ENCODE results near the gene BASP1.

DNA sequence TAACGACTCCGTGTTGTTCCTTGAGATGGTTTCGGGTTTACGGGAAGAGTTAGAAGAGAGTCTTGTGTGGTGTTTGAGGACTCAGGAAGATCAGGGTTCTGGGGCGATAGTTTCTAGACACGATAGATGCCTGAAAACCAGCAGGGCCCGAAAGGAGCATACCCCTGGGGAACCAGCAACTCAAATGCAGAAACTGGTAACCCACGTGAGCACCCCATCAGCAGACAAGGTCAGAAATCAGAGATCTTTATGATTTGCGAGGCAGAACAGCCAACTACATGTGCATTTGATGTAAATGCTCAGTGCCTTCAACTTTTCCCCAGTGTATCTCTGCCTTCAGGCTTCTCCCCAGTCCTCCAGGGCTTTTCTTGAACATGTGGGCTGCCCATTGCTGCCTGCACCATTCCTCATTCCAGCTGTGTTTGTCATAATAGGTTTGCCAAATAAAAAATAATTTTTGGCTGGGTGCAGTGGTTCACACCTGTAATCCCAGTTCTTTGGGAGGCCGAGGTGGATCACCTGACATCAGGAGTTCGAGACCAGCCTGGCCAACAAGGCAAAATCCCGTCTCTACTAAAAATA, 75.1 kb downstream of the BASP1 start:
- TF ChIP-seq MYC (IDR thresholded peaks at IDR 0.05; ENCODE audit: insufficient read depth, insufficient read length, insufficient replicate concordance, low read length, severe bottlenecking), result no peak
- no peak for TF ChIP-seq TAF1 (IDR thresholded peaks at IDR 0.05; ENCODE audit: borderline replicate concordance, low read depth, low read length)
- TF ChIP-seq EZH2 (IDR thresholded peaks at IDR 0.05; ENCODE audit: borderline replicate concordance, control insufficient read depth, low read depth, low read length), result no peak
- no peak for TF ChIP-seq ZZZ3 (IDR thresholded peaks at IDR 0.05; ENCODE audit: control insufficient read depth, insufficient read length, low read depth)
- TF ChIP-seq BHLHE40 (IDR thresholded peaks at IDR 0.05; ENCODE audit: borderline replicate concordance in 1 of 2, low read depth in 2 of 2, low read length in 1 of 2), result no peak
- TF ChIP-seq, protein P1, sequence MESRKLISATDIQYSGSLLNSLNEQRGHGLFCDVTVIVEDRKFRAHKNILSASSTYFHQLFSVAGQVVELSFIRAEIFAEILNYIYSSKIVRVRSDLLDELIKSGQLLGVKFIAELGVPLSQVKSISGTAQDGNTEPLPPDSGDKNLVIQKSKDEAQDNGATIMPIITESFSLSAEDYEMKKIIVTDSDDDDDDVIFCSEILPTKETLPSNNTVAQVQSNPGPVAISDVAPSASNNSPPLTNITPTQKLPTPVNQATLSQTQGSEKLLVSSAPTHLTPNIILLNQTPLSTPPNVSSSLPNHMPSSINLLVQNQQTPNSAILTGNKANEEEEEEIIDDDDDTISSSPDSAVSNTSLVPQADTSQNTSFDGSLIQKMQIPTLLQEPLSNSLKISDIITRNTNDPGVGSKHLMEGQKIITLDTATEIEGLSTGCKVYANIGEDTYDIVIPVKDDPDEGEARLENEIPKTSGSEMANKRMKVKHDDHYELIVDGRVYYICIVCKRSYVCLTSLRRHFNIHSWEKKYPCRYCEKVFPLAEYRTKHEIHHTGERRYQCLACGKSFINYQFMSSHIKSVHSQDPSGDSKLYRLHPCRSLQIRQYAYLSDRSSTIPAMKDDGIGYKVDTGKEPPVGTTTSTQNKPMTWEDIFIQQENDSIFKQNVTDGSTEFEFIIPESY (IDR thresholded peaks at IDR 0.05), result no peak
- no peak for TF ChIP-seq TCF7 (IDR thresholded peaks at IDR 0.05; ENCODE audit: borderline replicate concordance)
- TF ChIP-seq SUPT20H (IDR thresholded peaks at IDR 0.05; ENCODE audit: borderline replicate concordance, control insufficient read depth, low read depth, low read length), result no peak
- TF ChIP-seq POLR2A (IDR thresholded peaks at IDR 0.05; ENCODE audit: low read depth, low read length), result no peak
- no peak for TF ChIP-seq EP300 (IDR thresholded peaks at IDR 0.05; ENCODE audit: borderline replicate concordance in 1 of 2, control insufficient read depth in 1 of 2, low read depth in 2 of 2, low read length in 2 of 2)
- TF ChIP-seq, protein P2, sequence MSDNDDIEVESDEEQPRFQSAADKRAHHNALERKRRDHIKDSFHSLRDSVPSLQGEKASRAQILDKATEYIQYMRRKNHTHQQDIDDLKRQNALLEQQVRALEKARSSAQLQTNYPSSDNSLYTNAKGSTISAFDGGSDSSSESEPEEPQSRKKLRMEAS (IDR thresholded peaks at IDR 0.05; ENCODE audit: low read depth, low read length), result no peak
- TF ChIP-seq BRCA1 (IDR thresholded peaks at IDR 0.05; ENCODE audit: low read depth, low read length), result no peak
